Liver (tissue), 9 donors: ENCODE results near the gene ADGRV1. TPM values are rescaled to one million over a fixed set of nuclear protein-coding genes. Genes with fewer than 3 reads are reported as not detected.

Experiments
- DNase-seq: peaks from one replicate; pipeline ENCODE4 v3.0.0-alpha.2; 2017; ENCODE audit warnings: low spot score
- H3K27ac ChIP-seq, 2 donors: one replicate each; pipeline ENCODE4 v1.7.0; 2013; ENCODE audit warnings: inconsistent platforms in 2 of 2, low read length in 2 of 2, control low read depth in 1 of 2, low read depth in 1 of 2, mild to moderate bottlenecking in 1 of 2
- H3K27me3 ChIP-seq, 4 donors: one replicate each; pipeline versions ENCODE4 v1.6.1 to v1.7.0; 2013; ENCODE audit warnings: low read length in 3 of 4, inconsistent platforms in 1 of 4, mild to moderate bottlenecking in 1 of 4, moderate library complexity in 1 of 4; ENCODE audit not compliant: control insufficient read depth in 4 of 4, insufficient read depth in 4 of 4
- H3K36me3 ChIP-seq, 4 donors: one replicate each; pipeline versions ENCODE4 v1.6.1 to v1.7.0; 2013; ENCODE audit warnings: low read length in 3 of 4, mild to moderate bottlenecking in 3 of 4, low read depth in 1 of 4, moderate library complexity in 1 of 4; ENCODE audit not compliant: control insufficient read depth in 4 of 4, insufficient read depth in 3 of 4
- H3K4me1 ChIP-seq, 4 donors: one replicate each; pipeline versions ENCODE4 v1.6.1 to v1.7.0; 2013; ENCODE audit warnings: low read length in 3 of 4, mild to moderate bottlenecking in 3 of 4, moderate library complexity in 1 of 4; ENCODE audit not compliant: control insufficient read depth in 4 of 4, insufficient read depth in 4 of 4
- H3K4me3 ChIP-seq, 3 donors: one replicate each; pipeline versions ENCODE4 v1.6.1 to v1.7.0; 2013; ENCODE audit warnings: low read length in 3 of 3, control low read depth in 1 of 3, low read depth in 1 of 3, mild to moderate bottlenecking in 1 of 3
- H3K9ac ChIP-seq, 2 donors: one replicate each; pipeline ENCODE4 v1.7.0; 2013; ENCODE audit warnings: low read length in 2 of 2, mild to moderate bottlenecking in 2 of 2, moderate library complexity in 2 of 2, control low read depth in 1 of 2, low read depth in 1 of 2
- H3K9me3 ChIP-seq, 4 donors: one replicate each; pipeline versions ENCODE4 v1.6.1 to v1.7.0; 2013; ENCODE audit warnings: low read length in 3 of 4; ENCODE audit not compliant: control insufficient read depth in 4 of 4
- ATF3 ChIP-seq: IDR thresholded peaks from 2 replicates; pipeline ENCODE4 v1.6.1; 2016; ENCODE audit warnings: antibody characterized with exemption
- EGR1 ChIP-seq, 2 donors: IDR thresholded peaks; 2 replicates each; pipeline ENCODE4 v1.6.1; 2016 to 2018; ENCODE audit warnings: antibody characterized with exemption in 2 of 2, low read depth in 2 of 2
- FOXA1 ChIP-seq: IDR thresholded peaks from 2 replicates; pipeline ENCODE4 v1.6.1; 2016; ENCODE audit warnings: antibody characterized with exemption
- FOXA2 ChIP-seq: IDR thresholded peaks from 2 replicates; pipeline ENCODE4 v1.6.1; 2016; ENCODE audit warnings: antibody characterized with exemption
- GABPA ChIP-seq, 2 donors: IDR thresholded peaks in 1 of 2; conservative IDR thresholded peaks in 1 of 2; 2 replicates each; pipeline ENCODE4 v1.6.1; 2016; ENCODE audit warnings: antibody characterized with exemption in 2 of 2, mild to moderate bottlenecking in 1 of 2, moderate library complexity in 1 of 2
- HNF4A ChIP-seq, 2 donors: conservative IDR thresholded peaks; 2 replicates each; pipeline ENCODE4 v1.6.1; 2016; ENCODE audit warnings: antibody characterized with exemption in 2 of 2, mild to moderate bottlenecking in 2 of 2
- HNF4G ChIP-seq: IDR thresholded peaks from 2 replicates; pipeline ENCODE4 v1.6.1; 2016; ENCODE audit warnings: antibody characterized with exemption
- JUND ChIP-seq, 2 donors: IDR thresholded peaks; 2 replicates each; pipeline ENCODE4 v1.6.1; 2016; ENCODE audit warnings: antibody characterized with exemption in 2 of 2
- MAX ChIP-seq: IDR thresholded peaks from 2 replicates; pipeline ENCODE4 v1.6.1; 2016; ENCODE audit warnings: antibody characterized with exemption
- NR2F2 ChIP-seq: IDR thresholded peaks from 2 replicates; pipeline ENCODE4 v1.6.1; 2016; ENCODE audit warnings: antibody characterized with exemption
- RAD21 ChIP-seq, 2 donors: IDR thresholded peaks; 2 replicates each; pipeline ENCODE4 v1.6.1; 2016; ENCODE audit warnings: antibody characterized with exemption in 2 of 2, mild to moderate bottlenecking in 2 of 2
- REST ChIP-seq: IDR thresholded peaks from 2 replicates; pipeline ENCODE4 v1.6.1; 2016; ENCODE audit warnings: antibody characterized with exemption, mild to moderate bottlenecking
- RXRA ChIP-seq, 2 donors: IDR thresholded peaks; 2 replicates each; pipeline ENCODE4 v1.6.1; 2017 to 2018; ENCODE audit warnings: antibody characterized with exemption in 2 of 2, mild to moderate bottlenecking in 1 of 2
- SP1 ChIP-seq: IDR thresholded peaks from 2 replicates; pipeline ENCODE4 v1.6.1; 2018; ENCODE audit warnings: antibody characterized with exemption, mild to moderate bottlenecking
- TAF1 ChIP-seq: conservative IDR thresholded peaks from 2 replicates; pipeline ENCODE4 v1.6.1; 2016; ENCODE audit warnings: antibody characterized with exemption, mild to moderate bottlenecking
- YY1 ChIP-seq: IDR thresholded peaks from 2 replicates; pipeline ENCODE4 v1.6.1; 2016; ENCODE audit warnings: antibody characterized with exemption, mild to moderate bottlenecking
- ZBTB33 ChIP-seq: IDR thresholded peaks from 2 replicates; pipeline ENCODE4 v1.6.1; 2016; ENCODE audit warnings: antibody characterized with exemption
- WGBS: extraction: QIAGEN DNeasy Blood & Tissue Kit; methylation state at CpG from one replicate; pipeline ENCODE4 v1.1.7; 2013; 5-methylcytosine and 5-hydroxymethylcytosine counted together
- polyA plus RNA-seq, 2 donors: library from polyadenylated mRNA; stranded (reverse) in 1 of 2; unstranded in 1 of 2; fragments of 200-250 nt in 1 of 2; fragments of >200 nt in 1 of 2; fragmentation: Nextera tagmentation in 1 of 2; extraction: Ambion mirVana in 1 of 2; gene quantifications; one replicate each; pipeline versions ENCODE4 v1.2.1 to v1.2.3, GENCODE V29; 2013 to 2015
- total RNA-seq, 2 donors: library from RNA; depleted of rRNA; stranded (reverse); fragments of >200 nt; gene quantifications; one replicate each; pipeline ENCODE4 v1.2.3, GENCODE V29; 2014
- TF ChIP-seq, protein P1 (sequence below): fragments of 150-350 bp; IDR thresholded peaks from 2 replicates; pipeline ENCODE4 v1.5.1; 2017; ENCODE audit warnings: improper control_type of control experiment, low read depth, low read length; ENCODE audit not compliant: missing input control
- donor health status: healthy.
- donor health status: healthy.
- donor health status: healthy.
- donor health status: healthy.
- donor health status: healthy.

The ADGRV1 gene
- total and polyA plus RNA-seq, 4 donors: 5.1 to 15.5 (median 9.6) TPM

GRCh38 chr5:90941002-90941720, 382.6 kb downstream of the ADGRV1 start:
- Histone ChIP-seq H3K4me3 (no peak overlapping the region), H3K4me1 (no peaks in the 10 kb centered on the region)
- WGBS: 51% methylated on average over 1 of the region's 1 CpG

More at GRCh38 chr5:90941002-90941720, 382.6 kb downstream of the ADGRV1 start:
- Histone ChIP-seq H3K27me3 (no peaks in the 10 kb centered on the region), H3K27ac (no peak overlapping the region), H3K9me3 (no peaks in the 10 kb centered on the region), H3K9ac (no peak overlapping the region), H3K36me3 (no peaks in the 10 kb centered on the region)
- TF ChIP-seq, protein P1, sequence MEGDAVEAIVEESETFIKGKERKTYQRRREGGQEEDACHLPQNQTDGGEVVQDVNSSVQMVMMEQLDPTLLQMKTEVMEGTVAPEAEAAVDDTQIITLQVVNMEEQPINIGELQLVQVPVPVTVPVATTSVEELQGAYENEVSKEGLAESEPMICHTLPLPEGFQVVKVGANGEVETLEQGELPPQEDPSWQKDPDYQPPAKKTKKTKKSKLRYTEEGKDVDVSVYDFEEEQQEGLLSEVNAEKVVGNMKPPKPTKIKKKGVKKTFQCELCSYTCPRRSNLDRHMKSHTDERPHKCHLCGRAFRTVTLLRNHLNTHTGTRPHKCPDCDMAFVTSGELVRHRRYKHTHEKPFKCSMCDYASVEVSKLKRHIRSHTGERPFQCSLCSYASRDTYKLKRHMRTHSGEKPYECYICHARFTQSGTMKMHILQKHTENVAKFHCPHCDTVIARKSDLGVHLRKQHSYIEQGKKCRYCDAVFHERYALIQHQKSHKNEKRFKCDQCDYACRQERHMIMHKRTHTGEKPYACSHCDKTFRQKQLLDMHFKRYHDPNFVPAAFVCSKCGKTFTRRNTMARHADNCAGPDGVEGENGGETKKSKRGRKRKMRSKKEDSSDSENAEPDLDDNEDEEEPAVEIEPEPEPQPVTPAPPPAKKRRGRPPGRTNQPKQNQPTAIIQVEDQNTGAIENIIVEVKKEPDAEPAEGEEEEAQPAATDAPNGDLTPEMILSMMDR: no peak
- no peak for TF ChIP-seq MAX
- no peak for TF ChIP-seq FOXA2
- no peak for TF ChIP-seq NR2F2
- TF ChIP-seq JUND (IDR thresholded peaks at IDR 0.05): no peak
- TF ChIP-seq ATF3: no peak
- no peak for TF ChIP-seq GABPA (IDR thresholded peaks at IDR 0.05 in 1 of 2, conservative IDR thresholded peaks at IDR 0.05 in 1 of 2)
- TF ChIP-seq HNF4G: no peak
- no peak for TF ChIP-seq FOXA1
- no peak for TF ChIP-seq RXRA (IDR thresholded peaks at IDR 0.05)
- no peak for TF ChIP-seq YY1
- no peak for TF ChIP-seq RAD21 (IDR thresholded peaks at IDR 0.05)
- TF ChIP-seq TAF1: no peak
- TF ChIP-seq SP1: no peak
- no peak for TF ChIP-seq HNF4A (conservative IDR thresholded peaks at IDR 0.05)
- no peak for TF ChIP-seq EGR1 (IDR thresholded peaks at IDR 0.05; ENCODE audit: low read depth in 2 of 2)
- TF ChIP-seq REST: no peak
- TF ChIP-seq ZBTB33: no peak
- no peak for DNase-seq
